ENCODE data around the gene FOXE3.
A peak's percentile ranks its signal among the peaks of the same experiment; 100 is the strongest.

The FOXE3 gene

DNA sequence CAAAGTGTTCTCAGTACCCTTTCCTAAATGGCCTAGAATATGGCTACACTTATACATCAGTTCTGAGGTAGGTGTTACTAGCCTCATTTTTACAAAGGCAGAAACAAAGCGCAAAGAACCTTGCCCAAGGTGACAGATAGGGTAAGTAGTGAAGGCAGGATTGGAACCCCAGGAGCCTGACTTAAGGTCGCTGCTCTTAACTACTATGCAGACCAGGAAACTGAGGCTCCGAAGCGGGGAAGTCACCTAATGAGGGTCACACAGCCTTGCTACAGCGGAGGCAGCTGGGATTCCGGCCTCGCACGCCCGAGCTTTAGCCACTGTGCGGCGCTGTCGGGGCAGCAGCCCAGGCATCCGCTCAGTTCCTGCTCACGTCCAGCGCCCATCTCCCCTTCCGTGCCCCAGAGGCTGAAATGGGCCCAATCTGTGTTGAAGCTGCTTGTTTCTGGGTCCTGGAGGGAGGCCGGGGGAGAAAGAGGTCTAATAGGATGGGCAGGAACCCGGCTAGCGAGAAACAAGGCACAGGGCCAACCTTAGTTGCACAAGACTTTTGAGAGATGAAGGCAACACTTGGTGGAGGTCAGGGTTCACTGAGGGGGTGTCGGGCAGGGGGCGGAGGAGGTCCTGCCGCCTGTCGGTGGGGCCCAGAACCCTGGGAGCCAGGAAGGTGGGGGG, 20.4 kb downstream of the FOXE3 start:
- peak; percentile 71 to 78 for DNase-seq

DNA sequence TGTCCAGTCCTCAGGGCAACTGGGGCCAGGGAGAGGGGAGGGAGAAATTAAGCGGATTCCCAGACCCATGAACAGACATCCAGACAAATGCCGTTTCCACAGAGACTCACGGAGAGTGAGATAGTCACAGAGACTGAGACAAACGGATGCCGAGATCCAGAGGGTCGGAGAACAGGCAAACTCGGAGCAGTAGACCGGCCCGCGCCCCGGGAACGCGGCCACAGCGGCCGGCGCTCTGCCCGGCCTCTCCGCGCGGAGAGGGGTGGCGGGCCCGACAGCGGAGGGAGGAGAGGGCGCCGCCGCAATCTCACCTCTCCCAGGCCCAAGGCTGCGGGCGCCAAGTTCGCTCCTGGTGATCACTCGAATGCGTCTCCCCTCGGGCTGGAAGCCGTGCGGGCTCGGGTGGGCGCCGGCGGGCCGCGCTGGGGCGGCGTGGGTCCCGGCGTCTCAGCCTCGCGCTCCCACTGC, 20.9 kb downstream of the FOXE3 start:
- no peak for DNase-seq

DNA sequence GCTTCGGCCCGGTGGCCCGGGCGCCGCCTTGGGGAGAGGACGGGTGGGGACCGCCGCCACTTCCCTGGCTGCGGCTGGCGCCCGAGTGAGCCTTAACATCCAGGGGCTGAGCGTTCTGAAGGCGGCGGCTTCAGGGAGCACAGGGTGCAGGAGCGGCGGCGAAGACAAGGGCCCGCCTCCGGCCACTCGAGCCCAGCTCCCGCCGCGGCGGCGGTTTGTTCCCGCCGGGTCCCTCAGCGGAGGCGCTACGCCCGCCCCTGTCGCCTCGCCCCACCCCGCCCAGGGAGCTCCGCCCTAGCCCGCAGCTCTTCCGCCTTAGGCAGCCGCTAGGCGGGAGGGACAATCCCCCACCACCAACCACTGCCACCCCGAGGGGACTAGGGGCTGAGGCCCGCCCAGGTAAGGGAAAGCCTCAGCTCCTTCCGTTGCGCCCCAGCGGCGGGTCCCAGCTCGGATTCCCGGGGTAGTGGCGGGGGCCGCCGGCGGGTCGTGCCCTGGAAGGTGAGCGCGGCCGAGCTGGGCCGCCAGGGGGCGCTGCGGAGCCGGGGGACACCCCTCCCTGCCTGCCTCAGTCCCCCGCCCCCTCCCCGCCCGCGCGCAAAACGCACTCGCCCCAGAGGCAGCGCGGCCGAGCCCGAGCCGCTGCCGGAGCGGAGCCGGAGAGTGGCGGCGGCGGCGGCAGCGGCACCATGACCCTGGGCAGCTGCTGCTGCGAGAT, 21.5 kb downstream of the FOXE3 start, which contains the start of gene FOXD2:
Gene FOXD2, plus strand, starts transcription at position 598 of the 718 bp plus-strand sequence. Its CDS starts 92 bp downstream, at position 690.
- peak; percentile 87 to 93 for DNase-seq

DNA sequence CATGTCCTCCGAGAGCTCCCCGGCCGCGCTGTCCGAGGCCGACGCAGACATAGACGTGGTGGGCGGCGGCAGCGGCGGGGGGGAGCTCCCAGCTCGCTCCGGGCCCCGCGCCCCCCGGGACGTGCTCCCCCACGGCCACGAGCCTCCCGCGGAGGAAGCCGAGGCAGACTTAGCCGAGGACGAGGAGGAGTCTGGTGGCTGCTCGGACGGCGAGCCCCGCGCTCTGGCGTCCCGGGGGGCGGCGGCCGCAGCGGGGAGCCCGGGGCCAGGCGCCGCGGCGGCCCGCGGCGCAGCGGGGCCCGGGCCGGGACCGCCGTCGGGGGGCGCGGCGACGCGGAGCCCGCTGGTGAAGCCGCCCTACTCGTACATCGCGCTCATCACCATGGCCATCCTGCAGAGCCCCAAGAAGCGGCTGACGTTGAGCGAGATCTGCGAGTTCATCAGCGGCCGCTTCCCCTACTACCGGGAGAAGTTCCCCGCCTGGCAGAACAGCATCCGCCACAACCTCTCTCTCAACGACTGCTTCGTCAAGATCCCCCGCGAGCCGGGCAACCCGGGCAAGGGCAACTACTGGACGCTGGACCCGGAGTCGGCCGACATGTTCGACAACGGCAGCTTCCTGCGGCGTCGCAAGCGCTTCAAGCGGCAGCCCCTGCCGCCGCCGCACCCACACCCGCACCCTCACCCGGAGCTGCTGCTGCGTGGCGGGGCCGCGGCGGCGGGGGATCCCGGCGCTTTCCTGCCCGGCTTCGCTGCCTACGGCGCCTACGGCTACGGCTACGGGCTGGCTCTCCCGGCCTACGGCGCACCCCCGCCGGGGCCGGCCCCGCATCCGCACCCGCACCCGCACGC, 22.3 kb downstream of the FOXE3 start:
- peak in 1 of 2 donors; percentile 43 for DNase-seq

DNA sequence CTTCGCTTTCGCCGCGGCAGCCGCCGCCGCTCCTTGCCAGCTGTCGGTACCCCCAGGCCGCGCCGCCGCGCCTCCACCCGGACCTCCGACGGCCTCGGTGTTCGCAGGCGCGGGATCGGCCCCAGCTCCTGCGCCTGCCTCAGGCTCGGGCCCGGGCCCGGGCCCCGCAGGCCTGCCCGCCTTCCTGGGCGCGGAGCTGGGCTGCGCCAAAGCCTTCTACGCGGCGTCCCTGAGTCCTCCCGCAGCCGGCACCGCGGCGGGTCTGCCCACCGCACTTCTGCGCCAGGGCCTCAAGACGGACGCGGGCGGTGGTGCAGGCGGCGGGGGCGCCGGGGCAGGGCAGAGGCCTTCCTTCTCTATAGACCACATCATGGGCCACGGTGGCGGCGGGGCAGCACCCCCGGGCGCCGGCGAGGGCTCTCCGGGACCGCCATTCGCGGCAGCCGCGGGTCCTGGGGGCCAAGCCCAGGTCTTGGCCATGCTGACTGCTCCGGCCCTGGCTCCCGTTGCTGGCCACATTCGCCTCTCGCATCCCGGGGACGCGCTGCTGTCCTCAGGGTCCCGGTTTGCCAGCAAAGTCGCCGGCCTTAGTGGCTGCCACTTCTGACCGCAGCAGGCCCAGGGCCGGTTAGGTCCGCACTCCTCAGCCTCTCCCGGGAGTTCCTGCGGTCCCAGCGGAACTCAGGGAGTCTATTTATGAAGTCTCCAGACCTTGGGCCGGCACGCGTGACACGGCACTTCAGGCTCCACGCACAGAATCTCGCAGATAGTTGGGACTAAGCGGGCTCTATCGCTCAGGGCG, 23.1 kb downstream of the FOXE3 start:
- no peak for DNase-seq

DNA sequence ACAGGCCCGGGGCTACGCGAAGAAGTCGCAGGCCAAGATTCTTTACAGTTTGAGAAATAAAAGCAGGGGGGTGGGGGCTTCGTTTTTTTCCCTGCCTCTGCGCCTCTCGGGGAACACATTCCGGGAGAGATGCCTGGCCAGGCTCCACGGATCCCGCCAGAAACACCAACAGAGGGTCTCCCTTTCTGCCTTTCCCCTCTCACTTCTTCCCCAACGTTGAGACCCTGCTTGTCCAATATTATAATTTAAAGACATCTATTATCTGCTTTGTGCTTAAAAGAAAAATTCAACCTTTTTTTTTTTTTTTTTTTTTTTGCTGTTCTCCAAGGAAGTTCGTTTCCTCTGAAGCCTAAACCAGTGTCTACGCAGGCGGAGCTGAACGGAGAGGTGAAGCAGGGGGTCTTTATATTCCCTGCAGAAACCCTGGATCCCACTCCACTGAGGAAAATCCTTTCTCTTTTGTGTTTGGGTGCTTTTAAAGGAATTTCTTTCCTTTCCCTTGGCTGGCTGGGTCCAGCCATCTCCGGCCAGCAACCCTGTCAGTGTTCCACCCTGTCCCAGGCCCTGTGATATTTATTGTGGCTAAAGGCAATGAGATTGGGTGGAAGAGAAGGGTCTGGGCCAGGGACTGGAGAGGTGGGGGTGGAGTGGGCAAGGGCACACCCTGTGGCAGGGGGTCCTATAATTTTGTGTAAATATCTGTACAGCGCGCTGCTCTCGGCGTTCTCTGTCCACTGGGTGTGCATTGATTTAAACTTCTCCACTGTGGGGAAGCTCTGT, 23.9 kb downstream of the FOXE3 start:
- DNase-seq: no peak

DNA sequence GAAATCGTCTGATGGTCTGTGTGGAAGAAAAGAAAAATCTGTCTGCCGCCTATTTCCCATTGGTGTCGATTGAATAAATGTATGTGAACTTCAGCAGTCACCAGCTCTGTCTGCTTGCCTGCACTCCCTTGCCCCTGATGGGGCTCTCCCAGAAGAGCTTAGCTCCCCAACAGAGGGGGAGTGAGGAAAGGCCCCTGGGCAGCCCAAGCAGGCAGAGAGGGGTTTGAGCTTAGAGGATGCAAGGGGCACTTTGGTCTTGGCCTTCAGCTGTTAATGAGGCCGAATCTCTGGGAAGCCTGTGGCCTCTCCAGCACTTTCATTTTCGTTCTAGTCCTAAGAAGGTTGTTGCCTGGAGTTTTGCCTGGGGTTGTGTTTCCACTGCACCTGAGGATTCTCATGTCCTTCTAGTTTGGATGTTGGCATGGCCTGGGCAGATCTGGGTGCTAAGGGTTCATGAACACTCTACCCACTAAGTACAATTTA, 24.6 kb downstream of the FOXE3 start:
- DNase-seq: no peak

DNA sequence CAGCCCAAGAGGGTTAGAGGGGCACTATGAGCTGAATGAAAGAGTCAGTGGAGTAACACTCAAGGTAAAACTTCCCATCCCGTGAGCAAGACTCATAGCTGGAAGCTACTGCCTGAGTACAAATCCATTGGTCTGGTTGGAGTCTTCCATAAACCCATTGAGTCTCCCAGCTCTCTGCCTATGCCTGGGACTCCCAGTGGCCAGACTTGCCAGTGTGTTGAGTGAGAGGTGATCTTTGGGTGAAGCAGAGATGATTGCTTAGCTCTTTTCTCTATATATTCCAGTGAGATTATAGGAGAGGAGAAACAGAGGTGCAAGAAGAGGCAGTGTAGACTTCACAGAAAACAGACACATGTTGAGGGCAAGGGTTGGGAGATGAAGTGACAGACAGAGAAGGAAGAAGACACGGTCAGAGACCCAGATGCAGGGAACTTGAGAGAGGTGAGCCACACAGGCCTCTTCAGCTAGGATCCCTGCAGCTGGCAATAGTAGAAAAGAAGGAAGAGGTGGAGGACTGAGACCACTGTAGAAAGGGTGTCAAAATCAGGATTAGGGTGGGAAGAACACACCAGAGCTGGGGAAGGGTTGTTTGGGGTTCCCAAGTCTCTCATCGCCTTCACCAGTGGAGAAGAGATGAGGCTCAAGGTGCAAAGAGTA, 25.5 kb downstream of the FOXE3 start:
- no peak for DNase-seq

DNA sequence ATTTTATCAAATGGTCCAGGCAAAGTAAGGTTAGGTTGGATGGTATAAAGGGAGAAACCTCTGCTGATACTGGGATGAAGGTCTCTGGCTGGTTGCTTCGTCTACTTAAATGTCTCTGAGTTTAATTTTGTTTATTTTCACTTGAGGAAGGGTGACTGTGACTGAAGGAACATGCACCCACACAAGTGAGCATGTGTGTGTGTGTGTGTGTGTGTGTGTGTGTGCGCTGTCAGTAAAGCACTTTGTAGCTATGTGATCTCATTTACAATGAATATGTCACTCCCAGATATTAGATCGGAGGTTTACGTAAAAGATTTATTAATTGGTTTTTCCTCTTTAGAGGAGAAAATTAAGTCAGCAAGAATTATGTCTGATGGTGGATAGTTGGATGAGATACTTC, 26.1 kb downstream of the FOXE3 start:
- DNase-seq: no peak

DNA sequence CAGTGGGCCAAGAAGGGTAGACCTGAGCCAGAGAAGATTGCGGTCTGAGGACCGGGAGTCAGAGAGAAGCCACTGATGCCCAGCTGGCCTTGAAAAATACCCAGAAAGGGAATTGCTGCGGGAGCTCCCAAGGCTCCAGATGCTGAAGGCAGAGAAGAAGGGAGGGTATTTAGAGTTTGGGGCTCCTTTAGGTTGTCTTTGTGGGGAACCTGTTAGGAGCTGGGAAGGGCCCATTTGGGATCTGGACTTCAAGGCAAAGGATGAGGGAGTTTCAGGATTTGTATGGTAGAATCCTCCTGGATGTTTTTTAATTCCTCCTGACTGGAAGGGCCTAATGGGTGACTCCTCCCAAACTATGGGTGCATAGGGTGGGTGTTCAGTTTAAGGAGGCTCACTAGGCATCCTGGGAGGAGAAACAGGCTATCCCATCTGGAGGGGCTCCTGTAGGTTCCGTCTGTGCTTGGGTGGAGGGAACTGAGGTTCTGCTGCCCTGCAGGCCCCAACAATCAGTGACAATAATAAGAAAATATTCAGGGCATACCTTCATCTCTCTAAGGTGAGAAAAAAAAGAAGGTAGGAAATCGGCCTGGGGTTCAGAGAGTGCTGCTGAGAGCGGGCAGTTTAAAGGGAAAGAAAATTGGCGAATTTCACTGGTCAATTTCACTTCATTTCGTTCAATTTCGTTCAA, 26.9 kb downstream of the FOXE3 start:
- no peak for DNase-seq

DNA sequence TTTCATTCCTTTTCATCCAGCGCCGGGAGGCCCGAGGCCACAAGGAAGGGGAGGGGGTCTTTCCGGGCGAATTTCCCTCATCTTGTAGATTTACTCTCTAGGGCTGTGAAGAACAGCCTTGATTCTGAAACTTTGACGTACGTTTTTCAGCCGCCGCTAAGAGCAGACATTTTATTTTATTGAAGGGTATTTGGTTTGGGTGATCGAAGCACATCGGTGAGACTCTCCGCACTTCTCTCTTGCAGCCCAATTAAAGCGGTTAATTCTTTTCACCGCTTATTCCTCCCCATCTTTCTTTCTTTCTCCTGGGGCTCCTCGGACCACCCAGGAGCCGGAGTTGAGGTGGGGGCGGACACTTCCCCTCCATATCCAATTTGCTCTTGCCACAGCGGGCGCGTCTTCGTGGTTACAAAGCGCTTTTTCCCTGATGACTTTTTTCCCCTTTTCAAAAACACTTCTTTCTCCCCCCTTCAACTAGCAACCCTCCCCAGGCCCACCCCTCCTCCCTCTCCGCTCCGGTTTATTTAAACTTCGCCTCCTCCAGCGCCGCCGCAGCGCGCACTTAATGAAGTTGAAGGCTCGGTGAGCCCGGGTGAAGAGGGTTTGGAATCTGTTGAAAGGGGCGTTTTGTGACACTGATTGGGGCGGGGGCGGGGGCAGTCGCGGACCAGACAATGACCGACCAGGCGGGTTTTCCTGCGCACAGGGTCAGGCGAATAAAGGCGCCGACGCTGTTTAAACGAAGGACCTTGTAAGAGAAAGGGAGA, 27.6 kb downstream of the FOXE3 start:
- DNase-seq: no peak

DNA sequence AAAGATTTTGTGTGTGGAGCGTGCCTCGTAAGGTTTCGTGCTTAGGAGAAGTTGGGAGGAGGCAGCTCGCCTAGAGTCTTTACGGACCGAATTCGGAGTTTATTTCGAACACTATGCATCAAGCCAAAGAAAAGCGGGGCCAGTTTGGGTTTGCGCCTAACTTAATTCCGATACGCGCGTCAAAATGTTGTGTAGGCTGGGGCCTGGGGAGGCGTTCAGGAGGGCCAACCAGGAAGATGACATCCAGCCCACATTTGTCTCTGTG, 28.1 kb downstream of the FOXE3 start:
- no peak for DNase-seq

DNA sequence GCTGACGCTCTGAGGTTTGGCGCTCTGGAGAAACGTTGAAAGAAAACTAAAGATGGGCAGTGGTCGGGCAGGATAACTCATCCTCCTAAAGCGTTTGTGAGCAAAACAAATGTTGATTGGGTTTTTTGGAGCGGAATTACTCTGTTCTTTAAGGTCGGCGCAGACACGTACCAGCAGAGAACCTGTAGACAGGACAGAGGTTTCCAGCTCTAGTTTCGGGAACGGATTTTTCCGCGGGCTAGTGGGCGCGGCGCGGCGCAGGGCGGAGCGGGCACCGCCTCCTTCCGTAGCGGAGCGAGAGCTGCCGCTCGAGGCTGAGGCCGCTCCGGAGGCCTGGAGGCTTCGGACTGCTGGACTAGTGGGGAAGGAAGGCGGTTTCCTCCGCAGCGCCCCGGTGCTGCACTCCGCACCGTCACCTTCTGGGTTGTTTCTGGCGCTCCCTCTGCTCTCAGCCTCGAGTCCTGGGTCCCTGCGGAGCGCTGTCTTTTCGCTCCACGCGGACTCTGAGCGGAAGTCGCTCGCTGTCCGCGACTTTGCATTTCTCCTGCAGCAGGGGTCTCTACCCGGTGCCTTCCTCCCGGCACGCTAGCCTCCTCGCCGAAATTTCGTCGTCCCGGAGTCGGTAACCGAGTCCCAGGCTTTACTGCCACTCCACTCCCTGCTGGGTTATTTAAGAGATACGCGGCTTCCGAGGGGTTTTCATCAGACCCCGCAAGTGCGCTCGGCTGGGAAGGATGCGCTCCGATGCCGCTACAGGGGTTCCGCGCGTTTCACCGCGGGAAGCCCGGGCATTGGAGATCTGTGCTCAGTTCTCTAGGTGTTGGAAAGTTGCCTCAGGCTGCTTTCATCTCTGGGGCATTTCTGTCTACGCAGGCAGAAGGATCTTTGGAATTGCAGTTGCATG, 28.7 kb downstream of the FOXE3 start:
- peak in 1 of 2 donors; percentile 25 for DNase-seq

DNA sequence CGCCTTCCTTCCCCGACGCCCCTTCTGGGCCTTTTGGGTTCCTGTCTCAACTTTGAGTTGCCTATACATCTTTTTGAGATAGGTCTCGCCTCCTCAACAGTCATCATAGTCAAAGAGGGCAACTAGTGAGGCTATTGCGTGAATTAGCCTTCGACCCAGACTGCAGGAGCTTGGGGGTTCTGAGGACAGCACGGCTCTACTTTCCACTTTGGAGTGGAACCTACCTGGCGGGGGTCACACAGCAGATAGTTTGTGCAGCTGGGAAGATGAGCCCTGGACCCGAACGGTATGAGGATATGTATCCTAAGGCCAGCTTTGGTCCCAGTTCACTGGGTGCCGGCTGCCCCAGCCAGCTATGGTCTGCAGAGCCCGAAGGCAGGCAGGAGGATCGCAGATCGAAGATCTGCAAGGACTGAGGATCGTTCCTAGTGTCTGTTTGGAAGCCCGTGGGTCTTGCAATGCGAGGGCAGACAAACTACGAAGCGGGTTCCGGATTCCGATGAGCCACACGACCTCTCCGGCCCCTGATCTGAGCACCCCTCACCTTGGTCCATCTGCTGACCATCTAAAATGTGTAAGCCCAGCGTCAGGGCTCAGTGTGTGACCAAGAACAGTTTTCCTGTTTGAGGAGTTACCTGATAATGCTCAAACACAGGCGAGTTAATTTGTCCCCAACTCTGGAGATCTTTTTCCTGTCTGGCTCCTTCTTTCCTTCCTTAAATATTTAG, 29.9 kb downstream of the FOXE3 start:
- no peak for DNase-seq

DNA sequence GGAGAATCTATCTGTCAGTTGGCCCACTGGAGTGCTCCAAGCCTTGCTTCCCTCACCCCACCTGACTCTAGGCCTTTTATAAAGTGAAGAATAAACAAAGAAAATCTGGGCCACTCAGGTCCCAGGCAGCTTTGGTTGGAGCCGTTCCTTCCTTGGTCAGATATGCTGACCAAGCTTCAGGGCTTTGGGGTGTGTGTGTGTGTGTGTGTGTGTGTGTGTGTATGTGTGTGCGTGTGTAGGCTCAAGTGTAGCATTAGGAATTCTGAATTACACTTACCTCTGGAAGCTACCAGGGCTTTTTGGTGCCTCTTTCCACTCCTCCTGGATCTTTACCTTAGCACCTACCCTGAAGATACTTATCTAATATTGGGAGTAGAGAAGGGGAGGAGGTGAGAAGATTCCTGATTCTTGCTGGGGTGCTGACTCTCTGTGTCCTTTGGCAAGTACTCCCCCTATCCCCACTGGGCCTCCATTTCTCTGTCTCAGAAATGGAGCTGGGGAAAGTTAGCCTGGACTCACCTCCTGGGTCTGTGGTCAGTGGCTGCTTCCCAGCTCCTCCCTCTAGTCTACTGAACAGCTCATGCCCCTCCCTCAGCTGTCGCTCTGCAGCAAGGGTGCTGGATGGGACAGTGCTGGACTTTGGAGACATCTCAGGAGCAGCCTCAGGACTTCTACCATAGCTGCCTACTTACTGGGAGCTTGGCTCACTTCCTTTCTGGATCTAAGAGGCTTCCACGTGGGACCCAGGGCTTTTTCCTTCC, 32.6 kb downstream of the FOXE3 start:
- DNase-seq: no peak

DNA sequence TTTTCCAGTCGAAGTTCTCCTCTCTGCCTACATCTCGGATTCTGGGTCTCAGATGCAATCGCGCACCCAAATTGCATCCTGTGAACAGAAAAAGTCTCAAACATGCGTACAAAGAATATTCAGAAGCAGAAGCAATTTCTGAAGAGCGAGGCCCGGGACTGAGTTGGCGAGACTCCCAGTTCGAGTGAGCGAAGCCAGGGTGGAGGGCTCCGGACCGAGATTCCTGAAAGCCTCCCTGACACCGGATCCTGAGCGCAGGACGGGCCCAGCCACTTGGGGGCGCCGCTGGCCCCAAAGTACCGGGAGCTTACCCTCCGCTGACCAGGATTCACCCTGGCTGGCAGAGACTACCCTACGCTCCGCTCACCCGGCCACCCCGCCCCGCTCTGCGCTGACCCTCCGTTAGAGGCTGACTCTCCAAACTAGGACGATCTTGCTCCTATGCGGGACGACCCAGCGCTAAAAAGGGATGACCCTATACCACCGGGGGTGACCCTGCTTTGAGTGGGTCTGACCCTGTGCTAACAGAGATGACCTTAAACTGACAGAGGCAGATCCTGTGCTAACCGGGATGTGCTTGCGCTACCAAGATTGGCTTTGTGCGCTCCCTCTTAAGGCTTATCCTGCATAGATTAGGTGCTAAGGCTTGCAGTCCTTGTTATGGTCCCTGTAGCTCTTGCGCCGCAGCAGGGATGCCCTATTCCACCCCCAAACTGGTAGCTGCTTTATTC, 33.9 kb downstream of the FOXE3 start:
- no peak for DNase-seq

DNA sequence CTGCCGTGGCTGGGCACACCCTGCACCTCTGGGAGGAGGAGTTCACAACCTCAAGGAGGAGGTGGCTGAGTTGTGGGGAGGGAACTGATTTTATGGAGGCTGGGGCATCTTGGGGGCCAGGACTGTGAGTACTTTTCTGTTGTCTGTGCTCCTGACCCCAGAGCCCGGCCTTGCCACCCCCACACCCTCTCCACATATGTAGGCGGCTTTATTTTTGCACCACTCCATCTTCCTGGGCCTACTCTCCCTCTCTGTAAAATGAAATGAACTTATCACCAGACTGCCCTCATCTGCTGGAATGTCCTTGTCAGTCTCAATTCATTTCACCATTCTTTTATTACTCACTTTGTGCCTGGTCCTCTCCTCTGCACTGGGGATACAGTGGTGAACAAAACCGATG, 34.5 kb downstream of the FOXE3 start:
- no peak for DNase-seq
